ENCODE results near the gene ARHGAP24. TPM values are rescaled to one million over a fixed set of nuclear protein-coding genes. Genes with fewer than 3 reads are reported as not detected.

Gene ARHGAP24
- total RNA-seq, 4 donors from 2014 or later = 3.6 to 35.3 (median 7.2) TPM

DNA sequence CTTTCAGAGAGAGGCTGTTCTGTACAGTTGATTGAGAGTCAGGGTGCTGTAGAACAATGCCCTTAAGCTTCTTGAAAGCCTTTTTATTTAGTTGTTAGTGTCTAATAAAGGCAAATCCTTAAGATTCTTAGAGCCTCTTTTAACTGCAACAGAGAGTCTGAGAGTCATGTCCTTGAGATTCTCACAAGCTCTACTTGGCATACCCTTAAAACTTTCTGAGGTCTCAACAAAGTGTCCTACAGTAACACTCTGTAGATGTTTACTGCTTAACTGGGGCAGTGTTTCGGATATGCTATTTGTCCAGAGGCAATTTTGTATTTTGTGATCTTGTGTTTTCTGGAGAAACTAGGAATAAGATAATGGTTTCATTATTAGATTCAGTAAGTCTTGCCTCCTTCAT, 209.7 kb downstream of the ARHGAP24 start:
- WGBS, 2 donors = 79 to 94% methylated on average over 1 of the region's 1 CpG
- no peak for DNase-seq
- TF ChIP-seq POLR2A (IDR thresholded peaks at IDR 0.05) (no peak), CTCF (IDR thresholded peaks at IDR 0.05) (no peak)
- no peaks in the 10 kb centered on the region for H3K36me3 ChIP-seq
- peaks cover 0 to 3% (median 0%) of the 10 kb centered on the region in 3 donors for H3K9me3 ChIP-seq
- H3K4me1 ChIP-seq = peaks cover 0 to 12% (median 0%) of the 10 kb centered on the region in 3 donors
- H3K27me3 ChIP-seq = no peaks in the 10 kb centered on the region
- H3K4me3 ChIP-seq = no peak overlapping the region
- intact Hi-C loops (cut with DNase I) = no loop called here
- no peak overlapping the region for H3K27ac ChIP-seq

- Histone ChIP-seq H3K36me3 (no peaks in the 10 kb centered on the region), H3K27me3 (no peaks in the 10 kb centered on the region), H3K4me3 (no peak overlapping the region), H3K4me1 (peaks cover 0 to 2% (median 0%) of the 10 kb centered on the region in 3 donors), H3K9me3 (peaks cover 0 to 3% (median 0%) of the 10 kb centered on the region in 3 donors), H3K27ac (no peak overlapping the region)
- no peak for DNase-seq
- WGBS, 2 donors = 79 to 91% methylated on average over 4 of the region's 4 CpGs
- TF ChIP-seq POLR2A (IDR thresholded peaks at IDR 0.05) (no peak), CTCF (IDR thresholded peaks at IDR 0.05) (no peak)
- intact Hi-C loops (cut with DNase I) = no loop called here
Measured at GRCh38 chr4:85686398-85686797, 211.4 kb downstream of the ARHGAP24 start.

- DNase-seq = no peak
- intact Hi-C loops (cut with DNase I) = no loop called here
- Histone ChIP-seq H3K9me3 (peaks cover 0 to 3% (median 0%) of the 10 kb centered on the region in 3 donors), H3K36me3 (no peaks in the 10 kb centered on the region), H3K4me3 (no peak overlapping the region), H3K4me1 (no peaks in the 10 kb centered on the region), H3K27me3 (no peaks in the 10 kb centered on the region), H3K27ac (no peak overlapping the region)
- TF ChIP-seq POLR2A (IDR thresholded peaks at IDR 0.05) (no peak), CTCF (IDR thresholded peaks at IDR 0.05) (no peak)
- 85 to 88% methylated on average over 6 of the region's 6 CpGs for WGBS, 2 donors
Measured at GRCh38 chr4:85688055-85688740, 213.2 kb downstream of the ARHGAP24 start.

DNA sequence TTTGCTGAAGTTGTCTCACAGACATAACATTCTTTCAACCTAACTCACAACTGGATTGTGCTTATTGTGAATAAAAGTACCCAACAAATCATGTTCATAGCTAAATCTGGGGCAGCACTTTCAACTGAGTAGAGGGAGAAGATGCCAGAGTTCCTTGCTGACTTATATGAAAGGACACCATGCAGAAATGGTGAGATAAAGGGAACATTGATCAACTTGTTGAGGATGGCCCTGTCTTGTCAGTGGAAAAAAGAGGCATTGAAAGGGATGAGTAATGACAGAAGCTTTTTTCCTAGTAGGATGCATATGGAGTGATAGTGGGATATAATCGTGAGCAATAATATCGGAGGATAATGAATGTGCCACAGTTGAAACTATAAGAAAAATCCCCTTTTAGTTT, 221.7 kb downstream of the ARHGAP24 start:
- Histone ChIP-seq H3K27me3 (no peaks in the 10 kb centered on the region), H3K4me3 (no peak overlapping the region), H3K36me3 (no peaks in the 10 kb centered on the region), H3K27ac (no peak overlapping the region), H3K9me3 (no peaks in the 10 kb centered on the region), H3K4me1 (no peaks in the 10 kb centered on the region)
- intact Hi-C loops (cut with DNase I) = no loop called here
- no peak for TF ChIP-seq CTCF (IDR thresholded peaks at IDR 0.05)
- TF ChIP-seq POLR2A (IDR thresholded peaks at IDR 0.05) = no peak
- DNase-seq = no peak
- 97 to 100% methylated on average over 2 of the region's 2 CpGs for WGBS, 2 donors

DNA sequence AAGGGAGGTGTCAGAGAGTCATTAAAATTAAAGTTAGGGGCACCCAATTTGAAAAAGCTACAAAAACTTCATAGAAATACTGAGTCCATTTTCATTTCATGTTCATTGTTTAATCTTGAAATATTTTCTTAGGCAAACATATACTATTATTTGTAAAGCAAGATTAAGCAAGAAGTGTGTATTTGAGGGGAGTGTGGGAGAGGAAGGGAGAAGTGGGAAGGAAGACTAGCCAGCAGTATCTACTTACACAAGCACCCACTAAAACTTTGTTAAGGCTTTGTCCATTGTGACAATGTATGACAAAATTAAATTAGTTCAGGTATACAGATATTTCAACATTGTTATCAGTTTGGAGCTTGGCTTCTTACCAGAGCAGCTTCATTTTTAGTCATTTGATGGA, 222.9 kb downstream of the ARHGAP24 start:
- no peak for TF ChIP-seq CTCF (IDR thresholded peaks at IDR 0.05)
- TF ChIP-seq POLR2A (IDR thresholded peaks at IDR 0.05) = no peak
- Histone ChIP-seq H3K4me1 (no peaks in the 10 kb centered on the region), H3K36me3 (no peaks in the 10 kb centered on the region), H3K27me3 (no peaks in the 10 kb centered on the region), H3K4me3 (no peak overlapping the region), H3K27ac (no peak overlapping the region), H3K9me3 (no peaks in the 10 kb centered on the region)
- DNase-seq = no peak
- intact Hi-C loops (cut with DNase I) = no loop called here

Measured in esophagus squamous epithelium (tissue), 5 donors.